ENCODE results near the gene ADARB2.

The ADARB2 gene

DNA sequence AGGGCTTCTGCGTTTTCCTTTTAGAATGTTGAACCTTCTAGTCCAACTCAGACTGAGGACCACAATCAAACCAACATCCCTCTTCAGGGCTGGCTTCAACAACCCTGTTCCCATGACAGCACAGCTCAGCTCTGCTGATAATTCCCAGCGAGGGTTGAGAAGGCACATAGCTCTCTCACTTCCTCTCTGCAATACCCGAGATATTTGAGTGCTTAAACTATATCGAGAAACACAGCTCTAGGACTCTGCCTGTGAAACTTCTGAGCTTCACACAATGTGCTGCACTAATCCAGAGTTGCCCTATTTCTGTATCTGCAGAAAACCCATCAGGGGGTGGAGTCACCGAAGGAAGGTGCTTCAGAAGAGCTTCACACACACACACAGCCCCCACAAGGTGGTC, 1.6 kb upstream of the ADARB2 start:
- DNase-seq = no peak
- intact Hi-C loops (cut with DNase I) = no loop called here

DNA sequence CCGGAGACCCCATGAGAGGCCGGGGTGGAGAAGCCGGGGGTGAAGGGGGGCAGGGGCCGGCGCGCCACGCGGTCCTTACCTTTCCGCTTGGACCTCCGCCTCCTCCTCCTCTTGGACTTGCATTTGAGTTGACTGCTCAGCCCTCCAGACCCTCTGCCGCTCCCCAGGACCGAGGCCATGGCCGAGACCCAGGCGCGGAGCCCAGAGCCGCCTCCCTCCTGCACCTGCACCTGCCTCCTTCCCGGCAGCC, 428 bp downstream of the ADARB2 start:
- intact Hi-C loops (cut with DNase I) = loop anchor here (2.0 kb wide), 1 partner anchor 18 kb away; no protein-coding TSS in a partner anchor
- DNase-seq = no peak

DNA sequence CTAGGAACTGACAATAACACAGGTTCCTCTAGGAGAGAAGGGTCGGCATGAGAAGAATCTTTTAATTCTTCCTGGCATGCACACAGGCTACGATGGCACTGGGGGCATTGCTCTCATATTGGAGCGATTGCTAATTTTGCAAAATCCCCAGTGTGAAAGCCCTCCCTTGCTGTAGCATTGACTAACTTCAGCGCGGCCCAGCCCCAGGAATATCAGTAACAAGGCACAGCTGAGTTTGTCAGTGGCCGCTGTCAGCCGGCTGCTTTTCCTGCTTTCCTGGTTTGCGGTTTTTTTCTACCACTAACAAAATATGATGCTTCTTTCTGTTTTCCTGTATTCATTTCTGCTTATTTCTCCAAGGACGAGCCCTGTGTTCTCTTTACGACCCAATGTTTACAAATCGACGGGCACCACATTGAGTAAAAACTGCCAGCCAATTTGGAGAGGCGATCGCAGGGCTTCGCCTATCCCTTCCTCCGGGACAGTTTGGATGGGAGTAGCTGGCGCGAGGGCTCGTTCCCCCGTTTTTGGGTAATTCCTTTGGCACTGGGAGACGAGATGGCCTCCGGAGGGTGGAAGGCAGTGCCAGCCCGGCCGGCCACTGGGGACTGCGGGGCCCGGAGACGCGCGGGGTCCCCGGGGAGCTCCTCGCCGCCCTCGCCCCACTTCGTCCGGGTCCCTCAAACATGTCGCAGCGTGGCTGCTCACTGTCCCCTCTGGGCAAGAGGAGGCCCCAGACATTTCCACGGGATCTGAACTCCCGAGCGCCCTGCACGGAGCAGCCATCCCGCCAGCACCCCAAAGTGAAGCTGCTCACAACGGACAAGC, 967 bp downstream of the ADARB2 start:
- peak in 7 of 42 donors; percentile 12 to 57 (median 29) for DNase-seq

DNA sequence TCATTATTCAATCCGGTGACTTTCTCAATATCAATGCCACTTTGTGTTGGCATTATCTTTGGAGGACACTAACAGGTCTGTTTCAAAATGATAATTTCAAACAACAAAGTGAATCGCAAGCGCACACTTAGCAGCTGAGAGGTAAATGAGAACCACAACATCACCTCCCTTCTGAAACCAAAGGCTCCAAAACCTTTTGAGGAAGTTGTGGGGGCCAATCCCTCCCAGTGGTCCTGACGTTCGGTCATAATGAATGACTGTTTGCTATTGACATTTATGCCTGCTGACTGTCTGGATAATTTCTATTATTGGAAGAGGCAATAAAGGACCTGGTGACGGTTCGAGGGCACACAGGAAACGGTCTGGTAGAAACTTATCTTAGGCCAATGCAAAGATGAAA, 1.8 kb downstream of the ADARB2 start:
- intact Hi-C loops (cut with DNase I) = no loop called here
- no peak for DNase-seq

More for the DNA sequence above, 967 bp downstream of the ADARB2 start:
- intact Hi-C loops (cut with DNase I) = loop anchor here (2.0 kb wide), 1 partner anchor 18 kb away; no protein-coding TSS in a partner anchor

DNA sequence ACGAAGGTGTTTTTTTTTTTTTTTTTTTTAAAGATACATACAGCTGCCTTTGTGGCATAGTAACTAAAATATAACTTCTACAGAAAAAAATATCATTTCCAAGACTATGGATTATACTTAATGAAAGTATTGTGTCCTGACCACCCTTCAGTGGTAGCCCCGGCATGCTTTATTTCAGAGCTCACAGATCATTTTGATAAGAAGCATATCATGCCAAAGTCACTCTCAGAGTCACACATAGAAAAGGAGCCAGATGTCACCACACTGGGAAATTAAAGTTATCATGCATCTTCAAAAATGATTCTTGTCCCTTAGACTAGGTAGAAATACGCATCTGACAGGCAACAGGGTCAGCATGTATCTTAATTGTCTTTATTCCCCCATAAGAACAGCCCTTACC, 3.0 kb downstream of the ADARB2 start:
- DNase-seq = no peak
- intact Hi-C loops (cut with DNase I) = no loop called here

DNA sequence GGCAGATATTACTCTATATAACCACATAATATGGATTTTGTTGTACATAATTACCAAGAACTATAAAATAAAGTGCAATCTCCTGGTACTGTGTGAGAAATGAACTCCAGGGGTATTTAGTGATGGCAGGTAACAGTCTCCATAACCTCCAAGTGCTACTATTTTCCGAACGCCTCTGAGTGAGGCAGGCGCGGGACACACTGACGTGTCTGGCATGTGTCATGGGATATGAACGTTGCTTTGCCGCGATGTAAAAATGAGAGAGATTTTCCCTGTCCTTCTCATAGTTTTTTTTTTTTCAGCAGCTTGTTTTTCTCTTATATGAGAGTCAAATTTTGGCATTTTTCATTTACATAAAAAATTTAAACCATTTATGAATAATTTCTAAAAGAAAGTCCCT, 3.6 kb downstream of the ADARB2 start:
- intact Hi-C loops (cut with DNase I) = no loop called here

DNA sequence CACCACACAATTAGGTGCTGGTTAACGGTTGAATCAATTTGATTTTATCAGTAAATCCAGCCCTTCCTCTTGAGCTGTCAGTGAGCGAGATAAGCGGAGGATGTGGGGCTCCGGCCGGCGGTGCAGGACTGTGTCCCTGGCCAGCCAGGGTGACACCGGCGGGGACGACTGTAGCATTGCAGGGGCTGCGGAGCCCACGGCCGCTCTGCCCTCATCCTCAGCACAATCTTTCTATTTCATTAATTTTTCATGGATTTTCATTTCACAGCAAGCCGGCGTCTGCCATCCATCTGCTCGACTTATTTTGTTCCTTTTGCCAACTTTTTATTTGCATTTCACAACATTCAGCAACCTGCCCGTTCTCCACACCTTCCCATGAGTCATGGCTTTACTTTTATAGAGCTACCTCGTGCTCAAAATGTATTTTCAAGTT, 4.7 kb downstream of the ADARB2 start:
- intact Hi-C loops (cut with DNase I) = no loop called here
- no peak for DNase-seq

More for the DNA sequence above, 3.6 kb downstream of the ADARB2 start:
- no peak for DNase-seq

DNA sequence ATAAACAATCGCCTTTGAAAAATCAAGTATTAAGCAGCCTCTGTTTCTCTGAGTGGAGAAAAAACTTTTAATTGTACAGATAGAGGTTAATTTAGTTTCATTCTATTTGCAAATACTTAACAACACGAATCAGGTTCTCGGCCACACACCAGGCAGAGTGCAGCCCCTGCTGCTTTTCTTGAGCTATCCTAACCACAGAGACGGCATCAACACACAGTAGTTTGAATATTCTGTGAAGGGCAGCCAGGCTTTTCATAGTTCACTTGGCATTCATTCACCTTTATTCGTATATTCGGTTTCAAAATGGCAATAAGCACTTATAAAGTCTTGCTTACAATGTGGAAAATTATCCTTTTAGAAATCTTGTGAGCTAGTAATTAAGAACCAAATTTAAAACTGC, 5.7 kb downstream of the ADARB2 start:
- DNase-seq = no peak
- intact Hi-C loops (cut with DNase I) = no loop called here

DNA sequence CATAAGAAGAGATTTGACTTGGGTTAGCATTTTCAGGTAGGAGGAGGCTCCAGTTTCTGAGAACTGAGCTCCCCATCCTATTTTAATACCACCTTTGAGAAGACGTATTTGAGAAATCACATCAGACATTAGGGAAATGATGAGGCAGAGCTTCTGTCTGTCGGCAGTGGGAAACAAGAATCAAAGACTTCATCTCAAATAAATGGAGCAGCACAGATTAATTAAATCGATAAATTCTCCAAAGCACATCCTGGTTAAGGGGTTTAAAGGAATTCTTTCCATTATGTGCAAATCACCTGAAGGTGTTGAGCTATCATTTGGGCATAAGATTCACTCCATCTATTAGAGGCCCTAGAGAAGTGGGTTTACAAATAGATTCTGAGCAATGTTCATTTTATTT, 7.6 kb downstream of the ADARB2 start:
- intact Hi-C loops (cut with DNase I) = no loop called here
- DNase-seq = no peak

DNA sequence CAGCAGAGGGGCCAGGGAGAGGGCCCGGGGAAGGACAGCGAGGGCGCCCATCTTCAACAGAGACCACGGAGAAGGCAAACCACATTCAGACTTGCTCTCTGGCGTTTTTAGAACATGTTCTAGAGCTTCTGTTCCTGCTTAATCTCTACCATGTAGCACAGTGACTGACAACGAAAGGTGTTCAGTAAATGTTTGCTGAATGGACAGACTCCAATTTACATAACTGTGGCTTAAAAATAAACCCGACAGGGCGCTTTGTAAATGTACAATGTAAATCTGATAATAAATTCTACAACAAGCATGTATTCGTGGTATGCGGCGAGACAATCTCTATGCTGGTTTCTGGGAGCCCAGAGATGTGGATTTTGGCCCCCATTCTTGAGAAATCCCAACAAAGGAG, 10.5 kb downstream of the ADARB2 start:
- no peak for DNase-seq
- intact Hi-C loops (cut with DNase I) = no loop called here

DNA sequence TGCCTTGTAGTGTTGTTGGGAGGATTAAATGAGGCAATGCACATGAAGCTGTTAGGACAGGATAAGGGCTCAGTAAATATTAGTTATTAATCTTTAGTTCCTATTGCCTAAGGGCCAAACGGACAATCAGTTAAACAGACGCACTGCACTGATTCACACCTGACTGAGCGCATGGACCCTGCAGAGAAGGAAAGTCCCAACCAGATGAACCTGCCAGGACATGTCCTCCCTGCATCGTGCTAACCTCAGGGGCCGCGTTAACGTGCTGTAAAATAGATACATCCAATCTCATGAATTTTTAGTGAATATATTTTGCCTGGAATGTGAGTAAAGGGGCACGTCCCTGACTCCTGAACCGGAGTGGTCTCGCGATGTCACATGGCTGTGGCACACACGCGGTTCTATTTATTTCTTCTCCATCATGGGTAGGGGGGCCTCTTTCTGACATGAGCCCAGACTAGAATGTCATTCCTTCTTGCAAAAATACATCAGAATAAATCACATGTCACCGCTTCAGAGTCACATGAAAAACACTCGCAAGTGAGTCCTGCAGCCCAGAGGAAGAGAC, 12.3 kb downstream of the ADARB2 start:
- intact Hi-C loops (cut with DNase I) = no loop called here
- no peak for DNase-seq

DNA sequence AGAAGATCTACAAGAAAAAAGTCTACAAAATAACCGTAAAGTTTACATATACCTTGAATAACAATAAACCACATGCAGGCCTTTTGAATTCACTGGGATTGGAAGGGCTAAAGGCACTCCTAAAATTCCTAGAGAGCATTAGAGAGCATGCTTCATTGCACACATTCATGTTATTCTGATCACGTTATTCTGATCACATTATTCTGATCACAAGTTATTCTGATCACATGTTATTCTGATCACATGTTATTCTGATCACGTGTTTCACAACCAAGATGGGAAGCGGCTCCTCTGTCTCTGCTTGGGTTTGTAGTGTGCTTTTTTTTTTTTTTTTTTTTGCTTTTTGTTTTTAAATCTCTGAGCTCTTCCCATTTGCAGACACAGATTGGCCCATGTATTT, 20.5 kb downstream of the ADARB2 start:
- intact Hi-C loops (cut with DNase I) = no loop called here
- no peak for DNase-seq

DNA sequence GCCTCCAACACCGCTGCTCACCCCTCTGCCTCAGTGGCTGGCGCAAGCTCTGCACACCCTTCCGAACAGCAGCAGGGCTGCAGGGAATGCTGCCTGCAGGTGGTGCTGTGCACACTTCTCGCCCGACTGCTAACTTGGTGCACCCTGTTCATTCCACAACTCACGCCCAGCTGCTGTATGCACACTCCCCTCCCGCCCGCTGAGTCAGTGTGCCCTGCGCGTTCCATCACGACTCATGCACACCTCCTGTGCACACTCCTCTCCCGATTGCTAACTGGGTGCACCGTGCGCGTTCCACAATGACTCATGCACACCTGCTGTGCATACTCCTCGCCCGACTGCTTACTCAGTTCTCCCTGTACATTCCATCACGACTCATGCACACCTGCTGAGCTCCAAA, 21.5 kb downstream of the ADARB2 start:
- intact Hi-C loops (cut with DNase I) = no loop called here
- DNase-seq = peak in 16 of 42 donors; percentile 10 to 44 (median 26)

DNA sequence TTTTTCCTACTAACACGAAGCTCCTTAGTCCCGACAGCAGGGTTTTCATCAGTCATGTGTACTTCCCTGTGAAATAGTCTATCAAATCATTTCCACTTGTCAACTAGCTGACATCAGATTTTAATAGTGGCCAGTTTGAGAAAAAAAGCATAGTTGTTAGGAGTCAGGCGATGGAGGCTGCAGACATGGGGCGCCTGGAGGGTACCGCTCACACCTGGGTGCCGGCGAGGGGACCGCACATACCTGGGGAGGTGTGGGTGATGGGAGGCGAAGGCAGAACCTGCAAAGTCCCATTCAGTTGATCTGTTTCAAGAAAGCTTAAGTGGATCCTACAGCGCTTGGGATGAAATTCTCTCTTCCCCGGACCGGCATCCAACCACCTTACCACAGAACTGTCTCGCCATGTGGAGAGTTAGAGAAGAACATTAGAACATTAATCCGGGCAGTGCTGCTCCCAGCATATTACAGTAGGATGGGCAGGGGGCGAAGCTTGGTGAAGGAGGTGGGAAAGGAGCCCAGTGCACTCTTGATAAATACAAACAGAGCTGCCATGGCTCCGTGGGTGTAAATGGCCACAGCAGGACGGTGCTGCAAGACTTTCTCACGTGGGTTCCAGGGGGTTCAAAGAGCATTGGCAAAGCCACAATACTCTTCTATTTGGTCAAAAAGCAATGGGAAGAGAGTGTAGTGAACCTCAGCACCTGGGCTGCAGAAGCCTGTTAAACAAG, 24.2 kb downstream of the ADARB2 start:
- DNase-seq = no peak
- intact Hi-C loops (cut with DNase I) = no loop called here

DNA sequence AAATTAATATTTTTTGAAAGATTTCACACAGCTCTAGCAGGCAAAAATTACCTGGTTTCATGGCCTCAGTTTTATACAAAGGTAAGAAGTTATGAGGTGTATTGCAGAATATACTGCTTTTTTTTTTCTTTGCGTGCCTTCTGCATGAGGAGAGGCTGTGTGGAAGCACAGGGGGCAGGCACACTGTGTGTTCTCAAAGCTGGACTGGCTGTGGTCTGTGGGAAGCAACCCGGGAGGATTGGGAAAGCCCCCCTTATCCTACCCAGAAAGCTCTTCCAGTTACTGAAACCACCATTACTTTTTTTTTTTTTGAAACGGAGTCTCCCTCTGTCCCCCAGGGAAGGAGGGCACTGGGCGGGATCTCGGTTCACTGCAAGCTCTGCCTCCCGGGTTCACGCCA, 25.0 kb downstream of the ADARB2 start:
- DNase-seq = no peak
- intact Hi-C loops (cut with DNase I) = no loop called here

DNA sequence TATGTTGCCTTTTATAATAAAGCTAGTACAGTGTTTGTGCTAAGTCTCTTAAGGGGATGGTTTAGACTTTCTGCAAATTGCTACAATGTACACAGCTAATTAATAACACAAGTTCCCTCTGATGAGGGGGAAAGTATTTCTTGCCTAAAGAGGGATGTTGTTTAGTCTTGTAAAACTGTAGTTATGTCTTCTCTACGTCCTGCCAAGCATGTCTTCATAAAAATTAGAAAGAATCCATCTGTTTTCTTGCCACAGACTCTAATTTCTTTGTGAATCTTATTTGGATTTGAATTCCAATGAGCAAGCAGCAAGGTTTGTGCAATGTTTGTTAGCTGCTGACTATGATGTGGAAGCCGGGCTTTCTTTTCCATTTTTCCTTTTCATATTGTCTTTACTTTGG, 28.2 kb downstream of the ADARB2 start:
- DNase-seq = no peak

DNA sequence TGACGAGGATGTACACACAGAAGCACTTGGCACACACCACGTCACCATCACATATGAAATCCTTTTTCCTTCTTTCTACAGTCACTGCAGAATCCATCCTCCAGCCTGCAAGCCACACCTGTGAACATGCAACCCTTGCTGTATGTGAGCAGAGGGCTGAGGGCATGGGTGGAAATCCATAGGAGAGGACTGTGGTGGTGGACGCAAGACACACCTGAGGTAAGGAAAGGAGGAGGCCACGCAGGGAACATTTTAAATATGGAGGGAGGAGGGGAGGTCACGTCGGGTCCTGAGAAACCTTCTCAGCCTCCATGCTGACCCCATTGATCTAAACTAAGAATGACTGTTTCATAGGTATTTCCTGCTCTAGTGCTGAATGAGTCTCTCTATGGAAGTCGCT, 28.6 kb downstream of the ADARB2 start:
- intact Hi-C loops (cut with DNase I) = no loop called here
- DNase-seq = no peak

More for the DNA sequence above, 28.2 kb downstream of the ADARB2 start:
- intact Hi-C loops (cut with DNase I) = no loop called here

DNA sequence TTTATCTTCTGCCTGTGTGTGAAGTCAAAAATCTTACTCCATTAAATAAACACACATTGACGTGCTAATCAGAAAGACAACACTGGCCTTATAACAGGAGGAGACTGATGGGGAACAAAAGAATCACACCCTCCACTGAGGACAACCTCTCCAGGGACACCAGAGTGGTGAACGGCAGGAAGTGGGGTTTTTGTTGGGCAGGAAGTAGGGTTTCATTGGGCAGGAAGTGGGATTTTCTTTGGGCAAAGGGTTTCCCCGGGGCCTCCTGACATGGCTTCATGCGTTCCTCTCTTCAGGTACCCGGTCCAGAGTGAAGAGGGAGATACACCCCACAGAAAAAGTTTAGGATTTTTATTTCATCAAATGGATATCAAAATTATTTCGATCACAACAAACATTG, 30.6 kb downstream of the ADARB2 start:
- intact Hi-C loops (cut with DNase I) = no loop called here
- no peak for DNase-seq

DNA sequence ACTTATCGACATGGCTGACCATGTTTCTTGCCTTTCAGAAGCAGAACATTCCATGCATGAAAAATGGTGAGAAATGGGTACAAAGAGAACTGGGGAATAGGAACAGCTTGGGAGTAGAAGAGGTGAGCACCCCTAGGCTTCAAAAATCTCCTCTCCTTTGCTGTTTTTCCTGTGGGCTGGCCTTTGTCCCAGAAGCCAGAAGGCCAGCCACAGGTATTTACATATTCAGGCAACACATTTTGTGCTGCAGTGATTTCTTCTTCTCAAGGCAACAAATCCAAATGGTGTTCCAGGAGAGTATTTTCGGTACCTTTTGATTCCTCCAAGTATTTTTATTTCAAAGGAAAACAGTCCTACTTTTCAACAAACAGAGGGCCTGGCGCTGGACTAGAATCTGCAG, 31.1 kb downstream of the ADARB2 start:
- no peak for DNase-seq
- intact Hi-C loops (cut with DNase I) = no loop called here

DNA sequence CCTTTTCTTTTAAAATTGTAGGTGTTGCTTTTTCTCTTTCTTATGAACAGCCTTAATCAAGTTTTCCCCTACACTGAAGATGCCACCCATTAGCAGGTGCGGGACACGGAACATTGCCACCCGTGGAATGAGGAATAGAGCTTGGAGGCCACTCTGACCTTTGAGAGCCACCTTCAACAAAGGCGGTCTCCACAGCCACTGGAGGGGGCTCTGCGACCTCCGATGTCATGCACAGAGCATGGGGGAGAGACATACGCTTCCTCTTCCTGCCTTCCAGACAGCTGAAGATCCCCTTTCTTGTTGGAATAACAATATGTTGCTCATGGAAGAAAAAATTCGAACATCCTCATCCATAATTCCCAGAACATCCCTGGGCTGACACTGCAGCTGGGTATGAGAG, 39.1 kb downstream of the ADARB2 start:
- intact Hi-C loops (cut with DNase I) = no loop called here
- DNase-seq = no peak

DNA sequence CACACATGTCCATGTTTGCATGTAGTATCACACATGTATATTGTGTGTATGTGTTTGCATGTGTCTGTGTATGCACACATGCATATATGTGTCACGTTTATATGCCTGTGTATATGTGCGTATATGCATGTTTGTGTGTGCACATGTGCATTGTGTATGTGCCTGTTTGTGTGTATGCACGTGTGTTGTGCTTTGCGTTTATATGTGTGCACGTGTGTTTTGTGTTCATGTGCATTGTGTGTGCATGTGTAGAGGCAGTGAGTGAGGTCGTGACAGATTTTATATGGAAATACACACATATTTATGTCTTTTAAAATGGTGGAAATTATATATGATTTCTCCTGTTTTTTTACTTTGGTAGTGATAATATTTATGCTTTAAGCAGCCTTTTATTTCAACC, 41.2 kb downstream of the ADARB2 start:
- no peak for DNase-seq
- intact Hi-C loops (cut with DNase I) = no loop called here
